Calu3 (cell line): ENCODE measurements around the gene GRAMD4. TPM values are rescaled to one million over a fixed set of nuclear protein-coding genes. Genes with fewer than 3 reads are reported as not detected.
"Not testable (repeated sequence)": the region's sequence is repeated elsewhere in the genome, so short reads cannot be mapped to it uniquely, and the experiment has no call there.

ENCODE experiments used
- BruUV-seq: library from RNA; stranded (reverse); fragments of 400-500 nt; replicated peaks from 2 replicates; lab custom pipeline; 2021; lab: Mats Ljungman, UMichigan
- CTCF ChIA-PET: fragments of 300-600 bp; sonication (Branson Sonifier 250); formaldehyde crosslinking; loops from one replicate; lab custom pipeline; 2022; ENCODE audit warnings: antibody characterized with exemption; lab: Charles Lee
- DNase-seq: peaks from one replicate; pipeline ENCODE4 v3.0.0; 2022
- H3K27ac Mint-ChIP-seq: one replicate; pipeline ENCODE4 v1.8.0; 2022; ENCODE audit warnings: mixed read lengths; ENCODE audit not compliant: unreplicated experiment
- H3K27me3 Mint-ChIP-seq: one replicate; pipeline ENCODE4 v1.8.0; 2022; ENCODE audit warnings: mixed read lengths; ENCODE audit not compliant: unreplicated experiment
- H3K36me3 Mint-ChIP-seq: one replicate; pipeline ENCODE4 v1.8.0; 2022; ENCODE audit warnings: mild to moderate bottlenecking, moderate library complexity, mixed read lengths; ENCODE audit not compliant: insufficient read depth, unreplicated experiment
- H3K4me1 Mint-ChIP-seq: one replicate; pipeline ENCODE4 v1.8.0; 2022; ENCODE audit warnings: mild to moderate bottlenecking, low read depth, mixed read lengths; ENCODE audit not compliant: unreplicated experiment
- H3K4me3 Mint-ChIP-seq: one replicate; pipeline ENCODE4 v1.8.0; 2022; ENCODE audit warnings: mild to moderate bottlenecking, low read depth, moderate library complexity, mixed read lengths; ENCODE audit not compliant: unreplicated experiment
- H3K9me3 Mint-ChIP-seq: one replicate; pipeline ENCODE4 v1.8.0; 2022; ENCODE audit warnings: low read depth, mixed read lengths; ENCODE audit not compliant: unreplicated experiment
- intact Hi-C: fragments of 100-400 bp; cut with micrococcal nuclease; formaldehyde crosslinking; loops from one replicate; pipeline ENCODE4 v1.10.0; 2022; ENCODE audit not compliant: unreplicated experiment
- total RNA-seq: library from RNA; stranded (reverse); gene quantifications from 2 replicates; pipeline ENCODE4 v1.2.3, GENCODE V29; 2022
- TF ChIP-seq, protein P1 (sequence below): fragments of 200-600 bp; IDR thresholded peaks from one replicate; pipeline ENCODE4 v1.8.0; 2022; ENCODE audit warnings: antibody characterized with exemption; ENCODE audit not compliant: unreplicated experiment

The GRAMD4 gene
- total RNA-seq, 1 experiment from 2014 or later, result 61.2 TPM

DNA sequence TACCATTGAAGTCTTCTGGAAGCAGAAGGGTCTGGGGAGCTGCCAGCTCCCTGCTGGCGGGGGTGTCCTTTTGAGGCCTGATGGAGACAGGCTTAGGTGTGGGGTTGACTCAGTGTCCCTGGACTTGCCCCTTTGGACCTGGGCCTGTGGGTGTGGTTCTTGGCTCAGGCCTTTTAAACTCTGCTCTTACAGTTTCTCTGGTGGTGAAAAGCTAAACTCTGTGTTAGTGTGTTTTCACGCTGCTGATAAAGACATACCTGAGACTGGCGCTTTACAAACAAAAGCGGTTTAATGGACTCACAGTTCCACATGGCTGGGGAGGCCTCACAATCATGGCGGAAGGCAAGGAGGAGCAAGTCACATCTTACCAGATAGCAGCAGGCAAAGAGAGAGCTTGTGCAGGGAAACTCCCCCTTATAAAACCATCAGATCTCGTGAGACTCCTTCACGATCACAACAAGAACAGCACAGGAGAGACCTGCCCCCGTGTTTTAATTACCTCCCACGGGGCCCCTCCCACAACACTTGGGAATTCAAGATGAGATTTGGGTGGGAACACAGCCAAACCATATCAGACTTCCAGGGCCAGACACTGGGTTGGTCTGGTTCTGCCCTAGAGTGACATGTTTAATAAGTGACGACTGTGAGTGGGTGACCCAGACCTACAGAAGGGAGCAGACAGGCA, 26.5 kb downstream of the GRAMD4 start:
- BruUV-seq, result no TSS peak
- TF ChIP-seq, protein P1, sequence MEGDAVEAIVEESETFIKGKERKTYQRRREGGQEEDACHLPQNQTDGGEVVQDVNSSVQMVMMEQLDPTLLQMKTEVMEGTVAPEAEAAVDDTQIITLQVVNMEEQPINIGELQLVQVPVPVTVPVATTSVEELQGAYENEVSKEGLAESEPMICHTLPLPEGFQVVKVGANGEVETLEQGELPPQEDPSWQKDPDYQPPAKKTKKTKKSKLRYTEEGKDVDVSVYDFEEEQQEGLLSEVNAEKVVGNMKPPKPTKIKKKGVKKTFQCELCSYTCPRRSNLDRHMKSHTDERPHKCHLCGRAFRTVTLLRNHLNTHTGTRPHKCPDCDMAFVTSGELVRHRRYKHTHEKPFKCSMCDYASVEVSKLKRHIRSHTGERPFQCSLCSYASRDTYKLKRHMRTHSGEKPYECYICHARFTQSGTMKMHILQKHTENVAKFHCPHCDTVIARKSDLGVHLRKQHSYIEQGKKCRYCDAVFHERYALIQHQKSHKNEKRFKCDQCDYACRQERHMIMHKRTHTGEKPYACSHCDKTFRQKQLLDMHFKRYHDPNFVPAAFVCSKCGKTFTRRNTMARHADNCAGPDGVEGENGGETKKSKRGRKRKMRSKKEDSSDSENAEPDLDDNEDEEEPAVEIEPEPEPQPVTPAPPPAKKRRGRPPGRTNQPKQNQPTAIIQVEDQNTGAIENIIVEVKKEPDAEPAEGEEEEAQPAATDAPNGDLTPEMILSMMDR, result no peak
- no peaks in the 10 kb centered on the region for H3K27me3 Mint-ChIP-seq
- DNase-seq, result no peak
- peaks cover 9% of the 10 kb centered on the region for H3K4me1 Mint-ChIP-seq
- H3K4me3 Mint-ChIP-seq, result no peak overlapping the region
- intact Hi-C loops, result no loop called here
- H3K9me3 Mint-ChIP-seq, result peaks cover 14% of the 10 kb centered on the region
- H3K27ac Mint-ChIP-seq, result no peak overlapping the region
- CTCF ChIA-PET, result no interaction called here
- no peaks in the 10 kb centered on the region for H3K36me3 Mint-ChIP-seq

DNA sequence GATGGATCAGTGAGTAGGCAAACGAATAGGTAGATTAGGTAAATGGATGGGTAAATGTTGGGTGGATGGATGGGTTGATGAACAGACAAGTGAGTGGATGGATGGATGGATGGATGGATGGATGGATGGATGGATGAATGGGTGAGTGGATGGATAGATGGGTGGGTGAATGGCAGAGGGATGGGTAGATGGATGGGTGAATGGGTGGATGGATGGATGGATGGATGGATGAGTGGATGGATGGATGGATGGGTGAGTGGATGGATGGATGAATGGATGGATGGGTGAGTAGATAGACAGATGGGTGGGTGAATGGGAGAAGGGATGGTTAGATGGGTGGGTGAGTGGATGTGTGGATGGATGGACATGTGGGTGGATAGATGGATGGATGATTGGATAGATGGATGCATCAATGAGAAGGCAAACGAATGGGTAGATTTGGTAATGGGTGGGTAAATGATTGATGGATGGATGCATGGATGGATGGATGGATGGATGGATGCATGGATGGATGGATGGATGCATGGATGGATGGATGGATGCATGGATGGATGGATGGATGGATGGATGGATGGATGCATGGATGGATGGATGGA, 28.1 kb downstream of the GRAMD4 start:
- H3K4me3 Mint-ChIP-seq, H3K27ac Mint-ChIP-seq, H3K36me3 Mint-ChIP-seq, DNase-seq, BruUV-seq, H3K9me3 Mint-ChIP-seq, CTCF ChIA-PET, H3K27me3 Mint-ChIP-seq, intact Hi-C loops: not testable (repeated sequence)
- H3K4me1 Mint-ChIP-seq, result peaks cover 23% of the 10 kb centered on the region

DNA sequence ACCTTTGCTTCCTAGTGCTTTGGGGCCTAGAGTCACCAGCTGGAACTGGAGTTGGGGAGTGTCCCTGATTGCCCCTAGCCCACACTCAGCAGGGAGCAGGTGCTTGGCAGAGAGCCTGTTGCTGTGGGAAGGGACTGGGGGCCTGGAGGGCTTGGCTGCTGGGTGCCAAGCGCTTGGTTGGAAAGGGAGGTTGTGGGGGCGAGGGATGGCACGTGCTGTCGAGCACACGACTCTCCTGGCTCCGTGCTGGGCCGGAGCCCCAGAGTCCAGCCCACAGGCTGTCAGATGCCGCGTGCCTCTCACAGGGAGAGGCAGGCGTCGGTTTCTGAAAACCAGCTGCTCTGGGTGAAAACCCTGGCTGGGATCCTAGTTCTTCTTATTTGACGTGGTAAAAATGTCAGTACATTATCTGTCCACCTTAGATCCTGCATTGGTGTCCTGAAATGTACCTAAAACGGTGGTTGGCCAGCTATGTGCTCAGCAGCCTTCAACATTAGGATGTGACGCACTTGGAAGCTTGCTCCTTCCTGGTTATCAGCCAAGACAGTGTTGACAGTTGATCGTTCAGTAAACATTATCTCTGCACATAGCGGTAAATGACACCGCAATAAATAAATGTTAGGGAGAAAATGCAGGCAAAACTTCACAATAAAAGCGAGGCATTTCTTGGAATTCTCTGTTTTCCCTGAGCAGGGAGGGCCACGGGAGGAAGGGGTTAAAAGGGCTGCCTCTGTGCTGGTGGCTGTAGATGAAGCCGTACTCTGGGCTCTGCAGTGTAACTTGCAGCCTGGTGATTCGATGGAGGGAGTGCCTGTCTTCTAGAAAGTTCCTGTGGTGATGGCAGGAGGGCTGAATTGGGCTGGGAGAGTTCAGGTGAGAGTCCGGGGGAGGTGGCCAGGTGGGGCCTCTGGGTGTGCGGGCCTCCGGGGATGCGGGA, 29.2 kb downstream of the GRAMD4 start:
- Mint-ChIP-seq H3K27me3 (no peaks in the 10 kb centered on the region), H3K36me3 (peaks cover 9% of the 10 kb centered on the region), H3K4me3 (no peak overlapping the region), H3K27ac (no peak overlapping the region), H3K4me1 (peaks cover 23% of the 10 kb centered on the region), H3K9me3 (peaks cover 8% of the 10 kb centered on the region)
- intact Hi-C loops, result no loop called here
- no TSS peak for BruUV-seq
- no peak for DNase-seq
- TF ChIP-seq, protein P1, result no peak
- CTCF ChIA-PET, result no interaction called here

DNA sequence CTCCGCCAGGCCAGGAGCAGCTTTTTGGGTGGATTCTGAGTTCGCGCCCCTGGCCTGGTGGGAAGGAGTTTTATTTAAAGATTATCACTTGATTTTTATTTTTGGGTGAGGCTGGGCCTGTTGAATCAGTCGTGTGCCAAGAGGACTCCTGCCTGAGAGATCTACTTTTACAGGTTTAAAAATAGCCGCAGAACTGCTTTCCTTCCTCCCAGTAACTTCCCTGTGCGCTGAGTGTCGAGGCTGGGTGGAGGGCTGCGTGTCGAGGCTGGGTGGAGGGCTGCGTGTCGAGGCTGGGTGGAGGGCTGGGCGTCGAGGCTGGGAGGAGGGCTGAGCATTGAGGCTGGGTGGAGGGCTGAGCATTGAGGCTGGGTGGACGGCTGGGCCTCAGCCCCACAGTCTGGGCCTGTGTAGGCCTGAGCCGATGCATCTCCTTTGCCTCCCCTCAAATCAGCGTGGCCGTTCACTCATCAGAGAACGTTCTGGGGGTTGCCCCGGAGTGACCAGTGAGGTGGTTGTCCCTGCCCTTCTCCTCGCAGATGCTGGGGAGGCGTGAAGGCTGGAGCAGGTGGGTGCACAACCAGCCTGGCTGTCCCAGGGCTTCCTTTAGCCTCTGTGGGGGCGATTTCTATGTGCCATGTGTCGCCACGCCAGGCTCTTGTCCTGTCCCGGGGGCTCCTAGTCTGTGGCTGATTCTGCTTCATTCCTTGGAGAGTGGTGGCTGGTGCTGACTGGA, 30.1 kb downstream of the GRAMD4 start:
- Mint-ChIP-seq H3K27me3 (no peaks in the 10 kb centered on the region), H3K27ac (no peak overlapping the region), H3K4me3 (no peak overlapping the region), H3K9me3 (peaks cover 8% of the 10 kb centered on the region), H3K36me3 (peaks cover 9% of the 10 kb centered on the region), H3K4me1 (peaks cover 23% of the 10 kb centered on the region)
- intact Hi-C loops, result no loop called here
- no peak for DNase-seq
- TF ChIP-seq, protein P1, result no peak
- BruUV-seq, result no TSS peak
- CTCF ChIA-PET, result no interaction called here
